Hypothalamus (tissue), 51 donors: ENCODE results near the gene KLHL5.
A peak's percentile ranks its signal among the peaks of the same experiment; 100 is the strongest.

Experiments used
- DNase-seq, 51 donors: peaks; one replicate each; lab custom pipeline; 2025; lab: John Stamatoyannopoulos, UW

KLHL5 gene

GRCh38 chr4:39043861-39044363 lies 18.1 kb upstream of the KLHL5 start:
- DNase-seq: peak in 1 of 51 donors; percentile 69

GRCh38 chr4:39044364-39044955 lies 17.6 kb upstream of the KLHL5 start:
- peak; percentile 51 to 94 (median 81) for DNase-seq

GRCh38 chr4:39044956-39045826 lies 16.8 kb upstream of the KLHL5 start:
- peak in 19 of 51 donors; percentile 10 to 75 (median 53) for DNase-seq

GRCh38 chr4:39045827-39046221 lies 16.2 kb upstream of the KLHL5 start:
- DNase-seq: no peak

GRCh38 chr4:39046249-39046648 lies 15.8 kb upstream of the KLHL5 start:
- peak in 1 of 51 donors; percentile 24 for DNase-seq

- no peak for DNase-seq
Measured at GRCh38 chr4:39047681-39048080, 14.4 kb upstream of the KLHL5 start.

- DNase-seq: no peak
Measured at GRCh38 chr4:39048311-39048710, 13.7 kb upstream of the KLHL5 start.

- no peak for DNase-seq
Measured at GRCh38 chr4:39050590-39050989, 11.4 kb upstream of the KLHL5 start.

GRCh38 chr4:39051492-39051891 lies 10.5 kb upstream of the KLHL5 start:
- no peak for DNase-seq

GRCh38 chr4:39053983-39054382 lies 8.0 kb upstream of the KLHL5 start:
- DNase-seq: no peak

- DNase-seq: no peak
Measured at GRCh38 chr4:39054497-39054896, 7.5 kb upstream of the KLHL5 start.

GRCh38 chr4:39056023-39056422 lies 6.0 kb upstream of the KLHL5 start:
- DNase-seq: no peak

GRCh38 chr4:39061457-39061856 lies 575 bp upstream of the KLHL5 start:
- DNase-seq: peak in 1 of 51 donors; percentile 32

- peak in 1 of 51 donors; percentile 20 for DNase-seq
Measured at GRCh38 chr4:39062770-39063097, 702 bp downstream of the KLHL5 start.

GRCh38 chr4:39063430-39063829 lies 1.4 kb downstream of the KLHL5 start:
- DNase-seq: no peak

GRCh38 chr4:39066371-39066770 lies 4.3 kb downstream of the KLHL5 start:
- no peak for DNase-seq

- DNase-seq: no peak
Measured at GRCh38 chr4:39067031-39067430, 5.0 kb downstream of the KLHL5 start.

- no peak for DNase-seq
Measured at GRCh38 chr4:39067451-39067850, 5.4 kb downstream of the KLHL5 start.

- no peak for DNase-seq
Measured at GRCh38 chr4:39068907-39069306, 6.9 kb downstream of the KLHL5 start.

- DNase-seq: no peak
Measured at GRCh38 chr4:39078829-39079228, 16.8 kb downstream of the KLHL5 start.

GRCh38 chr4:39083164-39083563 lies 21.1 kb downstream of the KLHL5 start:
- DNase-seq: no peak

GRCh38 chr4:39085891-39086290 lies 23.9 kb downstream of the KLHL5 start:
- no peak for DNase-seq
